ENCODE results near the gene BCL2L2. TPM values are rescaled to one million over a fixed set of nuclear protein-coding genes. Genes with fewer than 3 reads are reported as not detected.

The BCL2L2 gene
- polyA plus RNA-seq, 1 donor (not counting 4 experiments of a cell fraction or from before 2014, with no cell fraction given), result 33.9 TPM

DNA sequence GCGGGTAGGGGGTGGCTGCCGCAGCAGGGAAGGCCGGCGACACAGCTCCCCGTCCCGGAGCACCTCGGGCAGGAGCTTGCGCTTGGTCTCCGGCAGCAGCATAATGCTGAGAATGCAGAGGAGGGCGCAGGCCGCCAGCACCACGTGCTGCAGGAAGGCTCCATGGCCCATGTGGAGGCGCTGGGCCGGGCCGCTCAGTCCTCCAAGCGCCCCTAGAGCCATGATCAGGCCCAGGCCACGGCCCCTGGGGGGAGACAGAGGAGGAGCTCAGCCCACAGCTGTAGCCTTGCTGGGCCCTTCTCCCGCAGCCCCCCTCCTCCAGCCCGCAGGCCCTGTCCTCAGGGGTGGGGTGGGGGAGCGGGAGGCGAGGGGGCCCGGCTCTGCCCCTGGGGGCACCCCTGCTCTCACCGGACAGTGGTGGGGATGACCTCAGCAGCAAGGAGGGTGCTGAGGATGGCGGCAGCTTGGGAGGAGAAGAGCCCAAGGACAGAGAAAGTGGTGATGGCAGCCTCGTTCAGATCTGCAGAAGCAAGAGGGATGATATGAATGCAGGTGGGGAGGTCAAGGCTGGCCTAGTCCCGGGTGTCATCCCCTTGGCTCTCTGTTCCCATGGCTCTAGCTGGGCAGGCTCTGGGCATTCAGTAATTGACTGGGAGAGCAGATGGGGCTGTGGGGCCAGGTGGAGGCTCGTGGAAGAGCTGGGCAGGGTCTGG, 40.2 kb downstream of the BCL2L2 start:
- dilution Hi-C loops (cut with MboI; ENCODE audit: extremely low pct_ligation_motif_present, low sequenced_read_pairs), result no loop called here

DNA sequence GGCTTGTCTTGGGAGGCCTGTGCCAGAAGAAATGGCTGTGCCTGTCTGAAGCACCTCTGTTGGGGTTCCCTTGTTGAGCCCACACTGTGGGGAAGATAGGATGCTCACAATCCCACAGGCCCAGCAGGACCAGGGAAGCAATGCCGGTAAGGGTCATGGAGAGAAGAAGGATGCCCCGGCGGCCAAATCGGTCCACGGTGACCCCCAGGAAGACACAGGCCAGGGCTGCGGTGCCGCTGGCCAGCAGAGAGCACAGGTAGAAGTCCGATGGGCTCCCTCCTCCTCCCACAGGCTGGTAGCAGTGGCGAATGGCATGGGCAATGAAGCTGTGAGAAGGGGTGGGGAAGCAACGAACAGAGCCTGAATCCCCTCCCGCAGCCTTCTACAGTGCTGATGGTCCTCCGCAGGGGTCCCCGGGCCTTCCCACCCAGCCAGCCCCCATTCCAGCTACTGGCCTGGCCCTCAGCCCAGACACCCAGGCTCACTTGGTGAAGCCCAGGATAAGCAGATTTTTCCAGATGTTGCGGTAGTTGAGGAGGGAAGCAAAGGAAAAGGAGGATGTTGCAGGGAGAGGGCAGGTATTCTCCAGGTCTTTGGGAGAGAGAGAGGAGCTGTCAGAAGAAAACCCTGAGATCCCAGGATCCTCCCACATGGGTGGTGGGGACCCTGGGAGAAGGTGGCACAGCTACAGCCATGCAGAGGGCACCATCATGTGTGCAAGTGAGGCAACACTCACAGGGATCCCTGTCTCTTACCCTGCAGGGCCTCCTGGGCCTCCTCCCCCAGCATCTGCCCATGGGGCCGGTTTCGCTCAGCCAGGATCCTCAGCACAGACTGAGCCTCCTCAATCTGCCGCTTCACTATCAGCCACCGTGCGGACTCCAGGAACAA, 41.0 kb downstream of the BCL2L2 start:
- H3K36me3 ChIP-seq (ENCODE audit: control insufficient read depth in 2 of 2, extremely low read depth in 1 of 2, insufficient read depth in 2 of 2, low read length in 2 of 2), result no peaks in the 10 kb centered on the region
- peaks cover 16% of the 10 kb centered on the region for H3K27me3 ChIP-seq (ENCODE audit: control insufficient read depth, extremely low read depth, insufficient read depth, low read length)
- H3K9me1 ChIP-seq (ENCODE audit: control insufficient read depth, extremely low read depth, insufficient read depth, low read length), result no peaks in the 10 kb centered on the region
- no peak overlapping the region for H3K4me2 ChIP-seq (ENCODE audit: control insufficient read depth, extremely low read depth, insufficient read depth, low read depth, low read length)
- peaks cover 3% of the 10 kb centered on the region for H3K4me1 ChIP-seq (ENCODE audit: control insufficient read depth, extremely low read depth, insufficient read depth, low read length)
- FAIRE-seq (no peak), DNase-seq (ENCODE audit: low read depth, low spot score) (no peak)
- dilution Hi-C loops (cut with MboI; ENCODE audit: extremely low pct_ligation_motif_present, low sequenced_read_pairs), result no loop called here
- H3K79me2 ChIP-seq (ENCODE audit: control insufficient read depth, insufficient read depth, low read length), result no peaks in the 10 kb centered on the region
- no peaks in the 10 kb centered on the region for H4K20me1 ChIP-seq (ENCODE audit: control insufficient read depth, extremely low read depth, insufficient read depth, low read length)
- H2AFZ ChIP-seq (ENCODE audit: control insufficient read depth, low read length), result no peak overlapping the region
- no peak overlapping the region for H3K9ac ChIP-seq (ENCODE audit: control insufficient read depth, extremely low read depth, insufficient read depth, low read length)
- no peak for TF ChIP-seq EZH2 (IDR thresholded peaks at IDR 0.05; ENCODE audit: low read length)
- TF ChIP-seq, protein P1, sequence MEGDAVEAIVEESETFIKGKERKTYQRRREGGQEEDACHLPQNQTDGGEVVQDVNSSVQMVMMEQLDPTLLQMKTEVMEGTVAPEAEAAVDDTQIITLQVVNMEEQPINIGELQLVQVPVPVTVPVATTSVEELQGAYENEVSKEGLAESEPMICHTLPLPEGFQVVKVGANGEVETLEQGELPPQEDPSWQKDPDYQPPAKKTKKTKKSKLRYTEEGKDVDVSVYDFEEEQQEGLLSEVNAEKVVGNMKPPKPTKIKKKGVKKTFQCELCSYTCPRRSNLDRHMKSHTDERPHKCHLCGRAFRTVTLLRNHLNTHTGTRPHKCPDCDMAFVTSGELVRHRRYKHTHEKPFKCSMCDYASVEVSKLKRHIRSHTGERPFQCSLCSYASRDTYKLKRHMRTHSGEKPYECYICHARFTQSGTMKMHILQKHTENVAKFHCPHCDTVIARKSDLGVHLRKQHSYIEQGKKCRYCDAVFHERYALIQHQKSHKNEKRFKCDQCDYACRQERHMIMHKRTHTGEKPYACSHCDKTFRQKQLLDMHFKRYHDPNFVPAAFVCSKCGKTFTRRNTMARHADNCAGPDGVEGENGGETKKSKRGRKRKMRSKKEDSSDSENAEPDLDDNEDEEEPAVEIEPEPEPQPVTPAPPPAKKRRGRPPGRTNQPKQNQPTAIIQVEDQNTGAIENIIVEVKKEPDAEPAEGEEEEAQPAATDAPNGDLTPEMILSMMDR (optimal IDR thresholded peaks at IDR 0.05 in 1 of 3, IDR thresholded peaks at IDR 0.05 in 1 of 3, conservative IDR thresholded peaks at IDR 0.05 in 1 of 3; ENCODE audit: extremely low read depth in 1 of 3, insufficient read depth in 2 of 3, low read length in 3 of 3), result no peak
- no peak overlapping the region for H3K4me3 ChIP-seq (ENCODE audit: control insufficient read depth in 2 of 3, extremely low read depth in 1 of 3, insufficient read depth in 2 of 3, low read depth in 1 of 3, low read length in 3 of 3)
- no peaks in the 10 kb centered on the region for H3K9me3 ChIP-seq (ENCODE audit: control insufficient read depth, low read depth, low read length)
- H3K27ac ChIP-seq (ENCODE audit: control insufficient read depth, insufficient read depth, low read length), result no peak overlapping the region

More for the DNA sequence above, 40.2 kb downstream of the BCL2L2 start:
- FAIRE-seq (no peak), DNase-seq (ENCODE audit: low read depth, low spot score) (no peak)
- peaks cover 13% of the 10 kb centered on the region for H3K27me3 ChIP-seq (ENCODE audit: control insufficient read depth, extremely low read depth, insufficient read depth, low read length)
- no peak overlapping the region for H3K4me3 ChIP-seq (ENCODE audit: control insufficient read depth in 2 of 3, extremely low read depth in 1 of 3, insufficient read depth in 2 of 3, low read depth in 1 of 3, low read length in 3 of 3)
- no peak overlapping the region for H3K9ac ChIP-seq (ENCODE audit: control insufficient read depth, extremely low read depth, insufficient read depth, low read length)
- no peaks in the 10 kb centered on the region for H3K79me2 ChIP-seq (ENCODE audit: control insufficient read depth, insufficient read depth, low read length)
- H3K27ac ChIP-seq (ENCODE audit: control insufficient read depth, insufficient read depth, low read length), result no peak overlapping the region
- H3K36me3 ChIP-seq (ENCODE audit: control insufficient read depth in 2 of 2, extremely low read depth in 1 of 2, insufficient read depth in 2 of 2, low read length in 2 of 2), result no peaks in the 10 kb centered on the region
- H3K9me1 ChIP-seq (ENCODE audit: control insufficient read depth, extremely low read depth, insufficient read depth, low read length), result no peaks in the 10 kb centered on the region
- no peak for TF ChIP-seq EZH2 (IDR thresholded peaks at IDR 0.05; ENCODE audit: low read length)
- TF ChIP-seq, protein P1 (optimal IDR thresholded peaks at IDR 0.05 in 1 of 3, IDR thresholded peaks at IDR 0.05 in 1 of 3, conservative IDR thresholded peaks at IDR 0.05 in 1 of 3; ENCODE audit: extremely low read depth in 1 of 3, insufficient read depth in 2 of 3, low read length in 3 of 3), result no peak
- peaks cover 2% of the 10 kb centered on the region for H3K4me1 ChIP-seq (ENCODE audit: control insufficient read depth, extremely low read depth, insufficient read depth, low read length)
- H2AFZ ChIP-seq (ENCODE audit: control insufficient read depth, low read length), result no peak overlapping the region
- no peaks in the 10 kb centered on the region for H4K20me1 ChIP-seq (ENCODE audit: control insufficient read depth, extremely low read depth, insufficient read depth, low read length)
- no peaks in the 10 kb centered on the region for H3K9me3 ChIP-seq (ENCODE audit: control insufficient read depth, low read depth, low read length)
- H3K4me2 ChIP-seq (ENCODE audit: control insufficient read depth, extremely low read depth, insufficient read depth, low read depth, low read length), result no peak overlapping the region

All from keratinocyte (primary cell).